Panc1 (cell line): ENCODE results near the gene GPR176. TPM values are rescaled to one million over a fixed set of nuclear protein-coding genes. Genes with fewer than 3 reads are reported as not detected.

Experiments used
- ATAC-seq: fragments of 200-7000 bp; cut with Tn5 transposase; 2 replicates; pipeline ENCODE4 v1.9.1; 2020; ENCODE audit warnings: mild to moderate bottlenecking, moderate library complexity
- BruUV-seq: library from RNA; stranded (reverse); fragments of 400-500 nt; replicated peaks from 2 replicates; lab custom pipeline; 2021; lab: Mats Ljungman, UMichigan
- CTCF ChIA-PET: fragments of 300-600 bp; sonication (Branson Sonifier 250); formaldehyde crosslinking; loops from one replicate; lab custom pipeline; 2022; ENCODE audit warnings: antibody characterized with exemption; lab: Charles Lee
- POLR2A ChIA-PET: fragments of 300-600 bp; sonication (Branson Sonifier 250); formaldehyde crosslinking; loops from one replicate; lab custom pipeline; 2022; ENCODE audit warnings: antibody characterized with exemption; lab: Charles Lee
- DNase-seq: peaks from one replicate; pipeline ENCODE4 v3.0.0-alpha.2; 2010; ENCODE audit warnings: low read depth, low spot score
- H3K27ac ChIP-seq: 2 replicates; pipeline ENCODE4 v1.5.1; 2011; ENCODE audit warnings: mild to moderate bottlenecking, low read length, inconsistent platforms
- H3K27me3 ChIP-seq: fragments of 200-500 bp; sonication (Bioruptor generic); 2 replicates; pipeline ENCODE4 v1.6.0; 2014; ENCODE audit warnings: low read length, inconsistent platforms; ENCODE audit not compliant: control insufficient read depth, insufficient read depth
- H3K36me3 ChIP-seq: fragments of 200-500 bp; sonication (Bioruptor generic); 2 replicates; pipeline ENCODE4 v1.5.1; 2014; ENCODE audit warnings: inconsistent platforms, mild to moderate bottlenecking, low read length, moderate library complexity; ENCODE audit not compliant: control insufficient read depth, insufficient read depth
- H3K4me1 ChIP-seq: 2 replicates; pipeline ENCODE4 v1.5.1; 2011; ENCODE audit warnings: inconsistent platforms, mild to moderate bottlenecking, low read length, moderate library complexity; ENCODE audit not compliant: control insufficient read depth, insufficient read depth
- H3K4me3 ChIP-seq, 2 experiments: 2 replicates each; pipeline ENCODE4 v1.5.1; 2011 to 2012; ENCODE audit warnings: low read depth in 2 of 2, low read length in 2 of 2, mild to moderate bottlenecking in 2 of 2, inconsistent platforms in 1 of 2, moderate library complexity in 1 of 2
- H3K9me3 ChIP-seq: fragments of 200-500 bp; sonication (Bioruptor generic); 2 replicates; pipeline ENCODE4 v1.5.1; 2014; ENCODE audit warnings: low read depth, mild to moderate bottlenecking, inconsistent platforms, low read length, moderate library complexity; ENCODE audit not compliant: control insufficient read depth, insufficient read depth
- POLR2AphosphoS5 ChIP-seq: IDR thresholded peaks from 2 replicates; pipeline ENCODE4 v1.6.1; 2012; ENCODE audit warnings: mild to moderate bottlenecking, low read depth, low read length, moderate library complexity
- SIN3A ChIP-seq: IDR thresholded peaks from 2 replicates; pipeline ENCODE4 v1.6.1; 2012; ENCODE audit warnings: low read depth, mild to moderate bottlenecking, low read length, moderate library complexity, borderline replicate concordance; ENCODE audit not compliant: insufficient read depth
- TCF7L2 ChIP-seq: IDR thresholded peaks from 2 replicates; pipeline ENCODE4 v1.6.1; 2011; ENCODE audit warnings: mild to moderate bottlenecking, low read depth, low read length, inconsistent platforms
- in situ Hi-C: cut with HindIII; loops from 2 replicates; pipeline ENCODE4 v1.10.0; 2016; ENCODE audit warnings: low sequenced_read_pairs, low pct_unique_long_range_greater_than_20kb
- intact Hi-C: fragments of 100-400 bp; cut with micrococcal nuclease; formaldehyde crosslinking; loops from one replicate; pipeline ENCODE4 v1.10.0; 2022; ENCODE audit not compliant: unreplicated experiment
- total RNA-seq: library from RNA; stranded (reverse); gene quantifications from one replicate; pipeline ENCODE4 v1.2.1, GENCODE V29; 2021; ENCODE audit not compliant: unreplicated experiment
- TF ChIP-seq, protein P1 (sequence below), 2 experiments: IDR thresholded peaks; 2 replicates each; pipeline ENCODE4 v1.6.1; 2011 to 2012; ENCODE audit warnings: low read depth in 2 of 2, control low read depth in 1 of 2, low read length in 1 of 2, mild to moderate bottlenecking in 1 of 2, moderate library complexity in 1 of 2; ENCODE audit not compliant: insufficient read depth in 1 of 2
- TF ChIP-seq, protein P2 (sequence below): fragments of 450-650 bp; IDR thresholded peaks from 2 replicates; pipeline ENCODE4 v1.5.1; 2017; ENCODE audit warnings: mild to moderate bottlenecking

Gene GPR176
- total RNA-seq, 1 experiment from 2014 or later: 12.7 TPM

DNA sequence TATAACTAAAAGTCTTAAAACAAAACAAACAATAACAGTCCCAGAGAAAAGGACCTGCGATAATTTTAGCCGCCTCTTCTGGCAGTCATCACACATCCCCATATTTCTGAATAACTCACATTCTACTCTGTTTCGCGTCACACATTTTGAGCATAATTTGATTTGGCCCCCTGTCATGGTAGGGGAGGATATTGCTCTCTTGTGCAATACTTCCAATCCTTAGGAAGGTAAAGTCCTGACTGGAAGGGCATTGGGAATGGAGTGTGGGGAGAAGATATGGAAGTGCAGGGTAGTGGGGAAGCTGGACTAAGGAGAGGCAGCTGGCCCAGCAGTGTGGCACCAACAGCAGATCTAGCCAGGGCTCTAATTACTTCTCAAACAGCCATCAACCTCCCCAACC, 126.1 kb downstream of the GPR176 start:
- TF ChIP-seq SIN3A: no peak
- TF ChIP-seq, protein P1, sequence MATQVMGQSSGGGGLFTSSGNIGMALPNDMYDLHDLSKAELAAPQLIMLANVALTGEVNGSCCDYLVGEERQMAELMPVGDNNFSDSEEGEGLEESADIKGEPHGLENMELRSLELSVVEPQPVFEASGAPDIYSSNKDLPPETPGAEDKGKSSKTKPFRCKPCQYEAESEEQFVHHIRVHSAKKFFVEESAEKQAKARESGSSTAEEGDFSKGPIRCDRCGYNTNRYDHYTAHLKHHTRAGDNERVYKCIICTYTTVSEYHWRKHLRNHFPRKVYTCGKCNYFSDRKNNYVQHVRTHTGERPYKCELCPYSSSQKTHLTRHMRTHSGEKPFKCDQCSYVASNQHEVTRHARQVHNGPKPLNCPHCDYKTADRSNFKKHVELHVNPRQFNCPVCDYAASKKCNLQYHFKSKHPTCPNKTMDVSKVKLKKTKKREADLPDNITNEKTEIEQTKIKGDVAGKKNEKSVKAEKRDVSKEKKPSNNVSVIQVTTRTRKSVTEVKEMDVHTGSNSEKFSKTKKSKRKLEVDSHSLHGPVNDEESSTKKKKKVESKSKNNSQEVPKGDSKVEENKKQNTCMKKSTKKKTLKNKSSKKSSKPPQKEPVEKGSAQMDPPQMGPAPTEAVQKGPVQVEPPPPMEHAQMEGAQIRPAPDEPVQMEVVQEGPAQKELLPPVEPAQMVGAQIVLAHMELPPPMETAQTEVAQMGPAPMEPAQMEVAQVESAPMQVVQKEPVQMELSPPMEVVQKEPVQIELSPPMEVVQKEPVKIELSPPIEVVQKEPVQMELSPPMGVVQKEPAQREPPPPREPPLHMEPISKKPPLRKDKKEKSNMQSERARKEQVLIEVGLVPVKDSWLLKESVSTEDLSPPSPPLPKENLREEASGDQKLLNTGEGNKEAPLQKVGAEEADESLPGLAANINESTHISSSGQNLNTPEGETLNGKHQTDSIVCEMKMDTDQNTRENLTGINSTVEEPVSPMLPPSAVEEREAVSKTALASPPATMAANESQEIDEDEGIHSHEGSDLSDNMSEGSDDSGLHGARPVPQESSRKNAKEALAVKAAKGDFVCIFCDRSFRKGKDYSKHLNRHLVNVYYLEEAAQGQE (IDR thresholded peaks at IDR 0.05; ENCODE audit: insufficient read depth in 1 of 2, low read depth in 2 of 2, low read length in 1 of 2): no peak
- no peak for TF ChIP-seq POLR2AphosphoS5
- no peak for TF ChIP-seq TCF7L2
- TF ChIP-seq, protein P2, sequence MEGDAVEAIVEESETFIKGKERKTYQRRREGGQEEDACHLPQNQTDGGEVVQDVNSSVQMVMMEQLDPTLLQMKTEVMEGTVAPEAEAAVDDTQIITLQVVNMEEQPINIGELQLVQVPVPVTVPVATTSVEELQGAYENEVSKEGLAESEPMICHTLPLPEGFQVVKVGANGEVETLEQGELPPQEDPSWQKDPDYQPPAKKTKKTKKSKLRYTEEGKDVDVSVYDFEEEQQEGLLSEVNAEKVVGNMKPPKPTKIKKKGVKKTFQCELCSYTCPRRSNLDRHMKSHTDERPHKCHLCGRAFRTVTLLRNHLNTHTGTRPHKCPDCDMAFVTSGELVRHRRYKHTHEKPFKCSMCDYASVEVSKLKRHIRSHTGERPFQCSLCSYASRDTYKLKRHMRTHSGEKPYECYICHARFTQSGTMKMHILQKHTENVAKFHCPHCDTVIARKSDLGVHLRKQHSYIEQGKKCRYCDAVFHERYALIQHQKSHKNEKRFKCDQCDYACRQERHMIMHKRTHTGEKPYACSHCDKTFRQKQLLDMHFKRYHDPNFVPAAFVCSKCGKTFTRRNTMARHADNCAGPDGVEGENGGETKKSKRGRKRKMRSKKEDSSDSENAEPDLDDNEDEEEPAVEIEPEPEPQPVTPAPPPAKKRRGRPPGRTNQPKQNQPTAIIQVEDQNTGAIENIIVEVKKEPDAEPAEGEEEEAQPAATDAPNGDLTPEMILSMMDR: no peak
- Histone ChIP-seq H3K4me3 (no peak overlapping the region), H3K4me1 (no peaks in the 10 kb centered on the region), H3K9me3 (no peaks in the 10 kb centered on the region), H3K36me3 (no peaks in the 10 kb centered on the region), H3K27me3 (no peaks in the 10 kb centered on the region), H3K27ac (no peak overlapping the region)
- ChIA-PET CTCF (no interaction called here), POLR2A (no interaction called here)
- ATAC-seq (no peak), DNase-seq (no peak)
- in situ Hi-C loops (no loop called here), intact Hi-C loops (no loop called here)
- BruUV-seq: no TSS peak

DNA sequence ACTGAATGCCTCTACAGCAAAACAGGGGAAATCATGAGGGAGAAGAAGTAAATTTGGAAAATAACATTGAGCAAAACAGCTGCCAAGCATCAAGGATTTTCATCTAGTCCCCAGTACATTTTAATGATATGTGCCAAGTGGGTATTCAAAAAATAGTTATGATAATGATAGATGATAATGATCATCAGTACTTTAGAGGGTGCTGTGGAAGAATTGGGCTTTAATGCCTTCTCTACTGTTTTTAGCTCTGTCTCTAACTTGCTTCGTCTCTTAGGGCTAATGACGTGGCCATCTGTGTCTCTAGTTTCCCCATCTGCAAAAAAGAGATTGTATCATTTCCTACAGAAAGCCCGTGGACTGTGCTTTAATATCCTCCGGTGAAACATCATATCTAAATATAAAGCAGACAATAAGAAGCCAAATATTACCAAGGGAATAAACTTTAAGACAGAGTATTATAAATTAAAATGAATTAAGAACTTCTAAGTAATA, 127.2 kb downstream of the GPR176 start:
- H3K9me3 ChIP-seq: no peaks in the 10 kb centered on the region
- no peak overlapping the region for H3K27ac ChIP-seq
- H3K4me1 ChIP-seq: no peaks in the 10 kb centered on the region
- DNase-seq (no peak), ATAC-seq (no peak)
- no peaks in the 10 kb centered on the region for H3K36me3 ChIP-seq
- intact Hi-C loops: no loop called here
- ChIA-PET CTCF (no interaction called here), POLR2A (no interaction called here)
- no peaks in the 10 kb centered on the region for H3K27me3 ChIP-seq
- in situ Hi-C loops: no loop called here
- TF ChIP-seq POLR2AphosphoS5: no peak
- TF ChIP-seq, protein P2: no peak
- no peak overlapping the region for H3K4me3 ChIP-seq
- no TSS peak for BruUV-seq
